Neural cell (in vitro differentiated cells): Measurements from ENCODE around the gene PRDX1.

Experiments used
- EP300 ChIP-seq: fragments of 450-650 bp; conservative IDR thresholded peaks from 2 replicates; pipeline ENCODE4 v1.6.1; 2014; ENCODE audit warnings: antibody characterized with exemption, mild to moderate bottlenecking, moderate library complexity; ENCODE audit not compliant: poor library complexity, severe bottlenecking
- EZH2 ChIP-seq: fragments of 200-600, 300-800 bp; shearing (Covaris generic), sonication (generic); IDR thresholded peaks from 2 replicates; pipeline ENCODE4 v1.6.1; 2014; ENCODE audit warnings: antibody characterized with exemption, low read length, borderline replicate concordance, mild to moderate bottlenecking; ENCODE audit not compliant: insufficient read depth, poor library complexity, severe bottlenecking
- MXI1 ChIP-seq: fragments of 450-650 bp; conservative IDR thresholded peaks from 2 replicates; pipeline ENCODE4 v1.6.1; 2014; ENCODE audit warnings: antibody characterized with exemption, mild to moderate bottlenecking; ENCODE audit not compliant: poor library complexity, severe bottlenecking
- POLR2AphosphoS5 ChIP-seq: IDR thresholded peaks from 2 replicates; pipeline ENCODE4 v1.6.1; 2012
- RAD21 ChIP-seq: fragments of 450-650 bp; conservative IDR thresholded peaks from 2 replicates; pipeline ENCODE4 v1.6.1; 2014; ENCODE audit warnings: antibody characterized with exemption, mild to moderate bottlenecking, moderate library complexity
- SMC3 ChIP-seq: fragments of 450-650 bp; conservative IDR thresholded peaks from 2 replicates; pipeline ENCODE4 v1.6.1; 2014; ENCODE audit warnings: antibody characterized with exemption, mild to moderate bottlenecking, moderate library complexity; ENCODE audit not compliant: poor library complexity
- TAF1 ChIP-seq: IDR thresholded peaks from 2 replicates; pipeline ENCODE4 v1.6.1; 2012; ENCODE audit warnings: low read depth
- TF ChIP-seq, protein P1 (sequence below): fragments of 450-650 bp; IDR thresholded peaks from 2 replicates; pipeline ENCODE4 v1.5.1; 2014; ENCODE audit warnings: antibody characterized with exemption, mild to moderate bottlenecking, moderate library complexity; ENCODE audit not compliant: poor library complexity, severe bottlenecking
- TF ChIP-seq, protein P2 (sequence below): IDR thresholded peaks from 2 replicates; pipeline ENCODE4 v1.6.1; 2012; ENCODE audit warnings: borderline replicate concordance

DNA sequence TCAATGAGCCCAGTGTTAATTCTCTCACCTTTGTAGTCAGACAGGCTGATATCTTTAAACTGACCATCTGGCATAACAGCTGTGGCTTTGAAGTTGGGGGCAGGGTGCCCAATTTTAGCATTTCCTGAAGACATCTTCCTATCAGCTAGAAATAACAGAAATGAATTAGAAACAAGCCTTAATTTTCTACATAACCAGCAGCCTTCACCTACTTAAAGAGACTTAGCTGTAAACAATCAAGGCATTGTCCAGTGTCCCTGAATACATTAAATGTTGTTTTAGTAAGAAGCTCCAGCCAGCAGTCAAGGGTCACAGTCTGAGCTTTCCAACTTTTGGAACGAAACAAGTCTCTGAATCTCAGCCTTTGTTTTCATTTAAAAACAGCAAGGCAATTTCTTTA is 2.8 kb downstream of the PRDX1 start:
- TF ChIP-seq POLR2AphosphoS5, result no peak
- no peak for TF ChIP-seq SMC3
- TF ChIP-seq, protein P1, sequence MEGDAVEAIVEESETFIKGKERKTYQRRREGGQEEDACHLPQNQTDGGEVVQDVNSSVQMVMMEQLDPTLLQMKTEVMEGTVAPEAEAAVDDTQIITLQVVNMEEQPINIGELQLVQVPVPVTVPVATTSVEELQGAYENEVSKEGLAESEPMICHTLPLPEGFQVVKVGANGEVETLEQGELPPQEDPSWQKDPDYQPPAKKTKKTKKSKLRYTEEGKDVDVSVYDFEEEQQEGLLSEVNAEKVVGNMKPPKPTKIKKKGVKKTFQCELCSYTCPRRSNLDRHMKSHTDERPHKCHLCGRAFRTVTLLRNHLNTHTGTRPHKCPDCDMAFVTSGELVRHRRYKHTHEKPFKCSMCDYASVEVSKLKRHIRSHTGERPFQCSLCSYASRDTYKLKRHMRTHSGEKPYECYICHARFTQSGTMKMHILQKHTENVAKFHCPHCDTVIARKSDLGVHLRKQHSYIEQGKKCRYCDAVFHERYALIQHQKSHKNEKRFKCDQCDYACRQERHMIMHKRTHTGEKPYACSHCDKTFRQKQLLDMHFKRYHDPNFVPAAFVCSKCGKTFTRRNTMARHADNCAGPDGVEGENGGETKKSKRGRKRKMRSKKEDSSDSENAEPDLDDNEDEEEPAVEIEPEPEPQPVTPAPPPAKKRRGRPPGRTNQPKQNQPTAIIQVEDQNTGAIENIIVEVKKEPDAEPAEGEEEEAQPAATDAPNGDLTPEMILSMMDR, result no peak
- no peak for TF ChIP-seq EZH2
- TF ChIP-seq TAF1, result no peak
- TF ChIP-seq EP300, result no peak
- no peak for TF ChIP-seq MXI1
- TF ChIP-seq, protein P2, sequence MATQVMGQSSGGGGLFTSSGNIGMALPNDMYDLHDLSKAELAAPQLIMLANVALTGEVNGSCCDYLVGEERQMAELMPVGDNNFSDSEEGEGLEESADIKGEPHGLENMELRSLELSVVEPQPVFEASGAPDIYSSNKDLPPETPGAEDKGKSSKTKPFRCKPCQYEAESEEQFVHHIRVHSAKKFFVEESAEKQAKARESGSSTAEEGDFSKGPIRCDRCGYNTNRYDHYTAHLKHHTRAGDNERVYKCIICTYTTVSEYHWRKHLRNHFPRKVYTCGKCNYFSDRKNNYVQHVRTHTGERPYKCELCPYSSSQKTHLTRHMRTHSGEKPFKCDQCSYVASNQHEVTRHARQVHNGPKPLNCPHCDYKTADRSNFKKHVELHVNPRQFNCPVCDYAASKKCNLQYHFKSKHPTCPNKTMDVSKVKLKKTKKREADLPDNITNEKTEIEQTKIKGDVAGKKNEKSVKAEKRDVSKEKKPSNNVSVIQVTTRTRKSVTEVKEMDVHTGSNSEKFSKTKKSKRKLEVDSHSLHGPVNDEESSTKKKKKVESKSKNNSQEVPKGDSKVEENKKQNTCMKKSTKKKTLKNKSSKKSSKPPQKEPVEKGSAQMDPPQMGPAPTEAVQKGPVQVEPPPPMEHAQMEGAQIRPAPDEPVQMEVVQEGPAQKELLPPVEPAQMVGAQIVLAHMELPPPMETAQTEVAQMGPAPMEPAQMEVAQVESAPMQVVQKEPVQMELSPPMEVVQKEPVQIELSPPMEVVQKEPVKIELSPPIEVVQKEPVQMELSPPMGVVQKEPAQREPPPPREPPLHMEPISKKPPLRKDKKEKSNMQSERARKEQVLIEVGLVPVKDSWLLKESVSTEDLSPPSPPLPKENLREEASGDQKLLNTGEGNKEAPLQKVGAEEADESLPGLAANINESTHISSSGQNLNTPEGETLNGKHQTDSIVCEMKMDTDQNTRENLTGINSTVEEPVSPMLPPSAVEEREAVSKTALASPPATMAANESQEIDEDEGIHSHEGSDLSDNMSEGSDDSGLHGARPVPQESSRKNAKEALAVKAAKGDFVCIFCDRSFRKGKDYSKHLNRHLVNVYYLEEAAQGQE, result no peak
- no peak for TF ChIP-seq RAD21
